ENCODE measurements around the gene ZNF366. TPM values are rescaled to one million over a fixed set of nuclear protein-coding genes. Genes with fewer than 3 reads are reported as not detected.

Gene ZNF366
- total RNA-seq, 1 experiment from 2014 or later: not detected

DNA sequence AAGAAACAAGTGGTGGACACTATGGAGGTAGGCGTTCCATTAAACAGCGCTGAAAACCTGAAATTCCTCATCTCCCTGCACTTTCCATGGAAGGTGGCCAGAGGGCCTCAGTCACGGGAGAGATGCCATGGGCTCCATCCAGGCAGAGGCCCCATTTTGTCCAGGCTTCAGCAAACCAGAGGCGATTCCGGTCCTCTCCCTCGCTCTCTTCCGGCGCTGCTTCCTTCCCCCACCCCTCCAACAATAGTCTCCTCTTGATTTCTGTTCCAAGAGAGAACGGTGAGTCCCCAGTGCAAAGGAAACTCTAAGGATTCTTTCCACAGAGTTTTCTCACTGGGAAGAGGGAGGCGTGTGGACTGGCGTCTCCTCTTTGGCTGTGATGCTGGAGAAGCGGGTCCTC is 7.5 kb downstream of the ZNF366 start:
- H3K27ac Mint-ChIP-seq (ENCODE audit: unreplicated experiment): no peak overlapping the region
- H3K4me3 Mint-ChIP-seq (ENCODE audit: unreplicated experiment): no peak overlapping the region
- H3K36me3 Mint-ChIP-seq (ENCODE audit: insufficient read depth, unreplicated experiment): no peaks in the 10 kb centered on the region
- H3K9me3 Mint-ChIP-seq (ENCODE audit: unreplicated experiment): no peaks in the 10 kb centered on the region
- no TSS peak for BruUV-seq (replicated peaks)
- H3K4me1 Mint-ChIP-seq (ENCODE audit: low read depth, unreplicated experiment): no peaks in the 10 kb centered on the region
- Histone ChIP-seq H3K9me3 (no peaks in the 10 kb centered on the region), H3K4me3 (ENCODE audit: low read depth, low read length) (no peak overlapping the region), H3K36me3 (ENCODE audit: control insufficient read depth, insufficient read depth, low read length) (no peaks in the 10 kb centered on the region), H3K27me3 (replicated peaks; ENCODE audit: control insufficient read depth, insufficient read depth, low read length) (no peaks in the 10 kb centered on the region), H3K4me1 (no peaks in the 10 kb centered on the region)
- ChIA-PET POLR2A (no interaction called here), CTCF (no interaction called here)
- intact Hi-C loops (cut with micrococcal nuclease; ENCODE audit: unreplicated experiment): no loop called here
- peaks cover 4% of the 10 kb centered on the region for H3K27me3 Mint-ChIP-seq (ENCODE audit: insufficient read depth, unreplicated experiment)
- TF ChIP-seq, protein P1, sequence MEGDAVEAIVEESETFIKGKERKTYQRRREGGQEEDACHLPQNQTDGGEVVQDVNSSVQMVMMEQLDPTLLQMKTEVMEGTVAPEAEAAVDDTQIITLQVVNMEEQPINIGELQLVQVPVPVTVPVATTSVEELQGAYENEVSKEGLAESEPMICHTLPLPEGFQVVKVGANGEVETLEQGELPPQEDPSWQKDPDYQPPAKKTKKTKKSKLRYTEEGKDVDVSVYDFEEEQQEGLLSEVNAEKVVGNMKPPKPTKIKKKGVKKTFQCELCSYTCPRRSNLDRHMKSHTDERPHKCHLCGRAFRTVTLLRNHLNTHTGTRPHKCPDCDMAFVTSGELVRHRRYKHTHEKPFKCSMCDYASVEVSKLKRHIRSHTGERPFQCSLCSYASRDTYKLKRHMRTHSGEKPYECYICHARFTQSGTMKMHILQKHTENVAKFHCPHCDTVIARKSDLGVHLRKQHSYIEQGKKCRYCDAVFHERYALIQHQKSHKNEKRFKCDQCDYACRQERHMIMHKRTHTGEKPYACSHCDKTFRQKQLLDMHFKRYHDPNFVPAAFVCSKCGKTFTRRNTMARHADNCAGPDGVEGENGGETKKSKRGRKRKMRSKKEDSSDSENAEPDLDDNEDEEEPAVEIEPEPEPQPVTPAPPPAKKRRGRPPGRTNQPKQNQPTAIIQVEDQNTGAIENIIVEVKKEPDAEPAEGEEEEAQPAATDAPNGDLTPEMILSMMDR (IDR thresholded peaks at IDR 0.05; ENCODE audit: insufficient read depth in 1 of 2, low read depth in 1 of 2, low read length in 1 of 2, severe bottlenecking in 1 of 2, unreplicated experiment in 1 of 2): no peak
- no peak for DNase-seq

DNA sequence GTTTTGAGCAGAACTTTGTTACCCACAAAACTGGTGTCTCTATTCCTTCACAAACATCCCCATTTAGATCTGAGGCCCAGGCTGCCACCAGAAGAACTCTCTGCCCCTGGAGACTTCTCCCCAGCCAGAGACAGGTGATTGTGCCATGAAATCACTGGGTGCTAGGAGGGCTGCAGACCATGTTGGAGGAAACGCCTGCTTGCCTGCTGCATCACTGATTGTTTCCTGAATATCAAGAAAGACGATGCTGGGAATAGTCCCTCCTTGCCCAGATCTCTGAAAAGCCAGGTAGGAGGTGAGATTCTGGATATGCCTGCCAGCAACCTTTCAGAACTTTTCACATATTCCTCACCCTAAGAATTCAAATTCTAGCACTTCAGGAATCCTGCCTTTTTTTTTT is 8.1 kb downstream of the ZNF366 start:
- TF ChIP-seq, protein P1 (IDR thresholded peaks at IDR 0.05; ENCODE audit: insufficient read depth in 1 of 2, low read depth in 1 of 2, low read length in 1 of 2, severe bottlenecking in 1 of 2, unreplicated experiment in 1 of 2): no peak
- H3K27ac Mint-ChIP-seq (ENCODE audit: unreplicated experiment): no peak overlapping the region
- DNase-seq: no peak
- Histone ChIP-seq H3K27me3 (replicated peaks; ENCODE audit: control insufficient read depth, insufficient read depth, low read length) (no peaks in the 10 kb centered on the region), H3K36me3 (ENCODE audit: control insufficient read depth, insufficient read depth, low read length) (no peaks in the 10 kb centered on the region), H3K4me1 (no peaks in the 10 kb centered on the region), H3K4me3 (ENCODE audit: low read depth, low read length) (no peak overlapping the region), H3K9me3 (no peaks in the 10 kb centered on the region)
- POLR2A ChIA-PET: no interaction called here
- H3K27me3 Mint-ChIP-seq (ENCODE audit: insufficient read depth, unreplicated experiment): peaks cover 4% of the 10 kb centered on the region
- no peak overlapping the region for H3K4me3 Mint-ChIP-seq (ENCODE audit: unreplicated experiment)
- no peaks in the 10 kb centered on the region for H3K9me3 Mint-ChIP-seq (ENCODE audit: unreplicated experiment)
- H3K36me3 Mint-ChIP-seq (ENCODE audit: insufficient read depth, unreplicated experiment): no peaks in the 10 kb centered on the region
- H3K4me1 Mint-ChIP-seq (ENCODE audit: low read depth, unreplicated experiment): no peaks in the 10 kb centered on the region
- no TSS peak for BruUV-seq (replicated peaks)
- intact Hi-C loops (cut with micrococcal nuclease; ENCODE audit: unreplicated experiment): no loop called here
- CTCF ChIA-PET: no interaction called here

DNA sequence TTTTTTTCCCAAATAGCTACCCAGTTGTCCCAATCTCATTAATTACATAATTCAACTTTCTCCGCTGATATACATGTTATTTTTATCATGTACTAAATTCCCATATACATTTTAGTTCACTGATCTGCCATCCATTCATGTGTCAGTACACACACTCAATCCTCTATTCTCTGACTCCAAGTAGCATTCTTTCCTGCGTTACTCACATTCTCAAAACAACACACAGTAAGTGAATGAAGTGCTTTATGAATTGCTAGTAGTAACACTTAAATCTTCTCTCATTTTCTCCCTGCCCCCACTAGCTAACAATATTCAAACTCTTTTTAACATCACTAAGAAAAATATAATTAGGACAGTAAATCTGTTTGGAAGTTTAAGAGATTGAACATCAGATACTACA is 8.9 kb downstream of the ZNF366 start:
- POLR2A ChIA-PET: no interaction called here

More for the DNA sequence above, 8.9 kb downstream of the ZNF366 start:
- Mint-ChIP-seq H3K4me1 (ENCODE audit: low read depth, unreplicated experiment) (no peaks in the 10 kb centered on the region), H3K9me3 (ENCODE audit: unreplicated experiment) (no peaks in the 10 kb centered on the region), H3K27me3 (ENCODE audit: insufficient read depth, unreplicated experiment) (peaks cover 4% of the 10 kb centered on the region), H3K27ac (ENCODE audit: unreplicated experiment) (no peak overlapping the region), H3K4me3 (ENCODE audit: unreplicated experiment) (no peak overlapping the region), H3K36me3 (ENCODE audit: insufficient read depth, unreplicated experiment) (no peaks in the 10 kb centered on the region)
- DNase-seq: no peak
- no peaks in the 10 kb centered on the region for H3K9me3 ChIP-seq
- intact Hi-C loops (cut with micrococcal nuclease; ENCODE audit: unreplicated experiment): no loop called here
- no TSS peak for BruUV-seq (replicated peaks)
- H3K4me1 ChIP-seq: no peaks in the 10 kb centered on the region
- H3K36me3 ChIP-seq (ENCODE audit: control insufficient read depth, insufficient read depth, low read length): no peaks in the 10 kb centered on the region
- no peaks in the 10 kb centered on the region for H3K27me3 ChIP-seq (replicated peaks; ENCODE audit: control insufficient read depth, insufficient read depth, low read length)
- TF ChIP-seq, protein P1 (IDR thresholded peaks at IDR 0.05; ENCODE audit: insufficient read depth in 1 of 2, low read depth in 1 of 2, low read length in 1 of 2, severe bottlenecking in 1 of 2, unreplicated experiment in 1 of 2): no peak
- H3K4me3 ChIP-seq (ENCODE audit: low read depth, low read length): no peak overlapping the region
- CTCF ChIA-PET: interaction anchor here (0.5 kb wide), 1 partner anchor 281 kb away, joined by 4 read pairs; no protein-coding TSS in a partner anchor

Data from Caco-2 (cell line).